GM19099 (cell line): Measurements from ENCODE around the gene ZNF408.

Experiments used
- POLR2A ChIP-seq: IDR thresholded peaks from 3 replicates; pipeline ENCODE4 v1.6.1; 2011; ENCODE audit warnings: low read depth; ENCODE audit not compliant: insufficient read length; ENCODE audit errors: extremely low read depth

ZNF408 gene

GRCh38 chr11:46700241-46701077 is at the start of gene ZNF408, which contains the start of gene ARHGAP1:
TSS of gene ZNF408 (plus strand) at chr11:46701031. CDS start at chr11:46701048, 17 bp downstream.
TSS of gene ARHGAP1 (minus strand) at chr11:46700619. CDS start at chr11:46696107, 4,512 bp downstream.
- TF ChIP-seq POLR2A, result peak; percentile 87

DNA sequence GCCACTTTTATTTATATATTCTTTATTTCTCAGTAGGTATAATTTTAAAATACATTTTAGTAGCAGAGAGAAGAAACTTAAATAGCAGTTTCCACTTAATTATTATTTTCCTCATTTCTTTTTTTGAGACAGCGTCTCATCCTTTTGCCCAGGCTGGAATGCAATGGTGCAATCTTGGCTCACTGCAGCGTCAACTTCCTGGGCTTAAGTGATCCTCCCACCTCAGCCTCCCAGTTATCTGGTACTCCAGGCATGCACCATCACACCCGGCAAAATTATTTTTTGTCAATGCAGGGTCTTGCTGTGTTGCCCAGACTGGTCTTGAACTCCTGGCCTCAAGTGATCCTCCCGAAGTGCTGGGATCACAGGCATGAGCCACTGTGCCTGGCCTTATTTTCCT is 45.2 kb upstream of the ZNF408 start:
- TF ChIP-seq POLR2A, result no peak

- no peak for TF ChIP-seq POLR2A
These were observed 43.6 kb upstream of the ZNF408 start for GRCh38 chr11:46657186-46657585.

DNA sequence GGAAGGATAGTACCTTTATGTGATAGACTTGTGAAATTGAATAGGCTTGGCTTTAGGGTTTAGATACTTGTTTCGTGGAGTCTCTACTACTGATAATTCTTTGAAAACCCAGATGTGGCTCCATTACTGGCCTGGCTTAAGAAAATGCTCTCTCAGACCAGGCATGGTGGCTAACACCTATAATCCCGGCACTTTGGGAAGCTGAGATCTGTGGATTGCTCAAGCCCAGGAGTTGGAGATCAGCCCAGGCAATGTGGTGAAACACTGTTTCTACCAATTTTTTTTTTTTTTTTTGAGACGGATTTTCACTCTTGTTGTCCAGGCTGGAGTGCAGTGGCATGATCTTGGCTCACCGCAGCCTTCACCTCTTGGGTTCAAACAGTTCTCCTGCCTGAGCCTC is 42.6 kb upstream of the ZNF408 start:
- TF ChIP-seq POLR2A, result no peak

DNA sequence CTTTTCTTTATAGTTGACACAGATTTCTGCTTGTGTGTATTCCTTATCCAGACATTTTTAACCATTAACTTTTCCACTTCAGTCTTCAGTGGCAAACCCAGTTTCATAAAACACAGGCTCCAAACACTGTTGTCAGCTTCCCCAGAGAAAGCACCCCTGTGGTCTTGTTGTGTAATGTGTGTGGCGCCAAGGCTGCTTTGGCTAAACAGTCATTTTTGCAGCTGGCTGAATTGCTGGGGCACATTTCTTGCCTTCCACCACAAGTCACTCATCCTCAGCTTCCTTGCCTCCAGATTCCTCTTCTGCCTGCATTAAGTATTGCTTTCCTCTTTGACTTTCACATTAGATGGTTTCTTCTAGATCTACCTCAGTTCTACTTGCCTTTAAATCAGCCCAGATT is 40.9 kb upstream of the ZNF408 start:
- no peak for TF ChIP-seq POLR2A

- no peak for TF ChIP-seq POLR2A
These were observed 39.0 kb upstream of the ZNF408 start for GRCh38 chr11:46661836-46662235.

GRCh38 chr11:46662366-46662765 is 38.5 kb upstream of the ZNF408 start:
- TF ChIP-seq POLR2A, result no peak

- TF ChIP-seq POLR2A, result no peak
These were observed 37.4 kb upstream of the ZNF408 start for GRCh38 chr11:46663277-46663940.

DNA sequence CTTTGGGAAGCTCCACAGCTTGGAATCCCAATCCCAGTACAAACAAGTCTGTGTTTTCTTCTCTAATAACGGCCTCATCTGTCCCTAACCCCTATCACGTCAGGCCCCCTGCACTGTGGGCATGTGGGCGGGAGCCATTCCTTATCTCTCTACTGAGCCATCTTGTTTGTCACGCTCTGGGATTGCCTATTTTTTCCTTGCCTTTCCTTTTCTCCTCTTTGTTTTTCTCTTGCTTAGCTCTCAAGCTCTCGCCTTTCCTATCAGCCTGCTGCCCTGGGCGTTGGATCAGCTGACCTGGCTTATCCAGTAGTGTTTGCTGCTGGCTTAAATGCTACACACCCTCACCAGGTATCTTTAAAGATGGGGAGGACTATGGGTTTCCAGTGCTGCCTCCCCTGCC is 36.2 kb upstream of the ZNF408 start:
- no peak for TF ChIP-seq POLR2A

- no peak for TF ChIP-seq POLR2A
These were observed 35.5 kb upstream of the ZNF408 start for GRCh38 chr11:46665356-46665755.

- TF ChIP-seq POLR2A, result no peak
These were observed 34.3 kb upstream of the ZNF408 start for GRCh38 chr11:46666516-46666915.

DNA sequence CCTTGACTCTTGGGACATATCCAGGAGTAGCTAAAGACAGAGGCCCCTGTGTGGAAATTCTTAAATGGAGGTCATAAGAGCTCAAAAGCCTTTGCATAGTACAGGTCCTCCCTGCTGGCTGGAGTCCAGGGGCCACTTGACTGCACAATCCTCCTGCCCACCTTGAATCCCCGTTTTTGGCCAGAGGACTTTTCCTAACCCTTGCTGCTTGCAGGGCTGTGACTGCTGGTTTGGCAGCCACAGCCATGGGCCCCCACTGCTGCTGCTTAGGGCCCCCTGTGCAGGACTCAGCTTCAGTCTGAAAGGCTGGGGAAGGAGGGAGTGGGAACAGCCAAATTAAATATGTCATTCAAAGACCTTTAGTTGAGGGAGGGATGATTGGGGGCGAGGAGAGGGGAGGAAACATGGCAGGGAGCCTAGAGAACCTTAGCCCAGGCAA is 33.8 kb upstream of the ZNF408 start:
- TF ChIP-seq POLR2A, result no peak

DNA sequence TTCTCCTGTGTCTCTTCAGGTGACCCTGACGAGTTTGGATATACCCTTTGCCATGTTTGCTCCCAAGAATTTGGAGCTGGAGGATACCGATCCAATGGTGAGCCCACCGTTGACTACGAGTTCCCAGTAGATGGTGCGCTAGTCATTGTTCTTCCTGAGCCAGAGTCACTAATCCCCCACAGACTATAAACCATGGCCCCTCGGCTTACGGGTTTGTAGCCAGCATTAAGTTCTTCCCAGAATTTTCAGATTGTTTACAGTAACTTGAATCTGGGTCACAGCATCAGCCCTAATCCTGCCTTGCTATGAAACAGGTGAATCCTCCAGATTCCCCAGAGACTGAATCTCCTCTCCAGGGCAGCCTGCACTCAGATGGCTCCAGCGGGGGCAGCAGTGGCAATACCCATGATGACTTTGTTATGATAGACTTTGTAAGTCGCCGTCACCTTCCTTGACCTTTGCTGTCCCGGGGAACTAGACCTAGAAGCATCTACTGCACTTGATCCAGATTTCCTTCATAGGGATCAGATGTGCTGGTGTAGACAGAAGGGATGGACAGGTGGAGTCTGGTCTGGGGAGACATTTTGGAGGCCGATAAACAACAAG is 32.2 kb upstream of the ZNF408 start:
- no peak for TF ChIP-seq POLR2A

DNA sequence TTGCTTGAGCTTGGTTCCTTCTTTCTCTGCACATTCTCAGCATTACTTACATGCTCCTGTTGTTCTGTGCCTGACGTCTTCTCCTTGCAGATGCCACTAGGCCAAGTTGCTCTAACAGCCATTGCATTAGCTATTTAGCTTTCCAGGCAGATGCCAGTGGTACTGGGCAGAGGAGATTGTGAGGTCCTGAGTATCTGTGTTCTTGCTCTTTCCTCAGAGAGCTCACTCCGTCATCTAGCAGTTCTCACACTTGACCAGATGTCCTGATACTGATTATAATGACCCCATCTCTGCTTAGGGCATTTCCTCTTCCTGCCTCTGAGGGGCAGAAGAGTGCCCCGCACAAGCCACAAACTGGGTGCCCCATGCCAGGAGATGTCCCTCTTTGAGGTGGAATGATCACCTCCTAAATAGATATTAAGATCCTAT is 31.1 kb upstream of the ZNF408 start:
- no peak for TF ChIP-seq POLR2A

DNA sequence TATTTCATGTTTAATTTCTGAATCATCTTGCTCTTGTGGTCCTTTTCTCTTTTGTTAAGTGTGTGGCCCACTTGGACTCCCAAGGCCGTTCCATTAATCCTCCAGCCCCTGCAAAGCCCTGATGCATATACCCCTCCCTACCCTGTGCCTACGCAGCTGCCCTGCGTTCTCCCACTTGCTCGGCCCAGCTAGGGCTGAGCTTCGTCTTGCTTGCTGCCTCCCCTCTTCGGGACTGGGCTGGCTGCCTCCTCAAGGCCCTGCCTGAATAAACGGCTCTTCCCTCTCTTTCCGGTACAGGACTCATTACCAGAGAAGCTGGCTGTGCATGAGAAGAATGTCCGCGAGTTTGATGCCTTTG is 28.9 kb upstream of the ZNF408 start:
- TF ChIP-seq POLR2A, result no peak
